Dorsolateral prefrontal cortex (tissue), 118 donors: ENCODE results near the gene SLC35E3. TPM values are rescaled to one million over a fixed set of nuclear protein-coding genes. Genes with fewer than 3 reads are reported as not detected.

Source experiments
- total RNA-seq, 120 experiments: library from RNA; stranded (reverse); gene quantifications; one replicate each; pipeline versions ENCODE4 v1.2.3 to v1.2.4, GENCODE V29; 2022

The SLC35E3 gene
- total RNA-seq, 120 experiments from 2014 or later: 11.5 to 32.1 (median 18.4) TPM

Other genes starting within 250 kb of the SLC35E3 start
- gene RAP1B, start 135.3 kb upstream of the SLC35E3 start, total RNA-seq: 10 to 100 TPM; 39.9 to 92.7 (median 63.1) TPM
- 10 to 100 TPM; 15.0 to 41.1 (median 24.5) TPM for gene NUP107, start 59.2 kb upstream of the SLC35E3 start, total RNA-seq
- gene MDM2, start 62.0 kb downstream of the SLC35E3 start, total RNA-seq: 100 to 1,000 TPM in 26 of 120 experiments, 10 to 100 TPM in 94; 64.6 to 129 (median 89.8) TPM
- gene CPM, start 187.0 kb downstream of the SLC35E3 start, total RNA-seq: 10 to 100 TPM in 118 of 120 experiments, 1 to 10 TPM in 2; 9.4 to 89.6 (median 31.5) TPM